Hematopoietic multipotent progenitor cell (in vitro differentiated cells): ENCODE data around the gene LAMB3. TPM values are rescaled to one million over a fixed set of nuclear protein-coding genes. Genes with fewer than 3 reads are reported as not detected.

Experiments used
- DNase-seq, 3 donors: peaks; one replicate each; pipeline ENCODE4 v3.0.0-alpha.2; 2011 to 2015; ENCODE audit warnings: low read depth in 2 of 3, low spot score in 2 of 3
- total RNA-seq: library from RNA; depleted of rRNA; stranded (reverse); fragments of >200 nt; gene quantifications from one replicate; pipeline ENCODE4 v1.2.3, GENCODE V29; 2012

Gene LAMB3
- total RNA-seq, 1 donor = 0.54 TPM

- DNase-seq = no peak
Measured at GRCh38 chr1:209667103-209667502, 14.9 kb upstream of the LAMB3 start.

- no peak for DNase-seq
Measured at GRCh38 chr1:209662879-209663327, 10.7 kb upstream of the LAMB3 start.

- DNase-seq = no peak
Measured at GRCh38 chr1:209661071-209661470, 8.8 kb upstream of the LAMB3 start.

- peak in 1 of 3 donors; percentile 29 for DNase-seq
Measured at GRCh38 chr1:209659909-209660308, 7.7 kb upstream of the LAMB3 start.

- DNase-seq = no peak
Measured at GRCh38 chr1:209657918-209658317, 5.7 kb upstream of the LAMB3 start.

GRCh38 chr1:209657140-209657879, 5.1 kb upstream of the LAMB3 start:
- no peak for DNase-seq

- DNase-seq = no peak
Measured at GRCh38 chr1:209655411-209656231, 3.4 kb upstream of the LAMB3 start.

GRCh38 chr1:209653915-209654351, 1.7 kb upstream of the LAMB3 start:
- no peak for DNase-seq

- DNase-seq = peak in 1 of 3 donors; percentile 76
Measured at GRCh38 chr1:209652873-209653401, 712 bp upstream of the LAMB3 start.

- peak in 1 of 3 donors; percentile 59 for DNase-seq
Measured at GRCh38 chr1:209651138-209651587, 1.1 kb downstream of the LAMB3 start.

GRCh38 chr1:209650454-209650853, 1.8 kb downstream of the LAMB3 start:
- peak in 1 of 3 donors; percentile 40 for DNase-seq

- DNase-seq = peak in 2 of 3 donors; percentile 78 to 83
Measured at GRCh38 chr1:209648931-209649776, 3.1 kb downstream of the LAMB3 start.

- no peak for DNase-seq
Measured at GRCh38 chr1:209648346-209648745, 3.9 kb downstream of the LAMB3 start.

GRCh38 chr1:209647156-209647555, 5.1 kb downstream of the LAMB3 start:
- no peak for DNase-seq

GRCh38 chr1:209646558-209646957, 5.7 kb downstream of the LAMB3 start:
- DNase-seq = no peak

GRCh38 chr1:209645574-209646452, 6.4 kb downstream of the LAMB3 start:
- DNase-seq = no peak

- no peak for DNase-seq
Measured at GRCh38 chr1:209643285-209644020, 8.8 kb downstream of the LAMB3 start.

GRCh38 chr1:209642816-209643215, 9.4 kb downstream of the LAMB3 start:
- no peak for DNase-seq

GRCh38 chr1:209641832-209642172, 10.4 kb downstream of the LAMB3 start:
- no peak for DNase-seq
